Measurements from ENCODE around the gene AS3MT.
A peak's percentile ranks its signal among the peaks of the same experiment; 100 is the strongest.
"Not testable (repeated sequence)": the region's sequence is repeated elsewhere in the genome, so short reads cannot be mapped to it uniquely, and the experiment has no call there.

AS3MT gene

GRCh38 chr10:102869258-102870198 lies at the start of gene AS3MT:
TSS of gene AS3MT (plus strand) at chr10:102869470. CDS start at chr10:102869593, 123 bp downstream.
- peaks cover 10% of the 10 kb centered on the region for H3K4me1 Mint-ChIP-seq
- no peaks in the 10 kb centered on the region for H3K9me3 Mint-ChIP-seq
- no peak within 1 kb of the TSS for H3K27ac Mint-ChIP-seq
- peaks cover 11% of the 10 kb centered on the region for H3K36me3 Mint-ChIP-seq
- H3K27me3 Mint-ChIP-seq = peaks cover 20% of the 10 kb centered on the region
- peak within 1 kb of the TSS; percentile 69 for H3K4me3 Mint-ChIP-seq

- not testable (repeated sequence) for H3K27ac Mint-ChIP-seq
Measured at GRCh38 chr10:102820008-102820407, 49.3 kb upstream of the AS3MT start.

GRCh38 chr10:102822222-102822621 lies 47.0 kb upstream of the AS3MT start:
- Mint-ChIP-seq H3K9me3 (no peaks in the 10 kb centered on the region), H3K4me3 (no peak overlapping the region), H3K27ac (no peak overlapping the region), H3K27me3 (no peaks in the 10 kb centered on the region), H3K4me1 (peaks cover 8% of the 10 kb centered on the region), H3K36me3 (no peaks in the 10 kb centered on the region)

More at GRCh38 chr10:102820008-102820407, 49.3 kb upstream of the AS3MT start:
- H3K9me3 Mint-ChIP-seq, H3K4me1 Mint-ChIP-seq, H3K4me3 Mint-ChIP-seq, H3K27me3 Mint-ChIP-seq, H3K36me3 Mint-ChIP-seq: not testable (repeated sequence)

GRCh38 chr10:102824664-102825063 lies 44.6 kb upstream of the AS3MT start:
- no peak overlapping the region for H3K27ac Mint-ChIP-seq
- no peaks in the 10 kb centered on the region for H3K27me3 Mint-ChIP-seq
- no peaks in the 10 kb centered on the region for H3K9me3 Mint-ChIP-seq
- no peaks in the 10 kb centered on the region for H3K36me3 Mint-ChIP-seq
- peaks cover 2% of the 10 kb centered on the region for H3K4me1 Mint-ChIP-seq
- no peak overlapping the region for H3K4me3 Mint-ChIP-seq

- no peaks in the 10 kb centered on the region for H3K27me3 Mint-ChIP-seq
- no peak overlapping the region for H3K4me3 Mint-ChIP-seq
- no peak overlapping the region for H3K27ac Mint-ChIP-seq
- no peaks in the 10 kb centered on the region for H3K9me3 Mint-ChIP-seq
- no peaks in the 10 kb centered on the region for H3K4me1 Mint-ChIP-seq
- H3K36me3 Mint-ChIP-seq = peaks cover 4% of the 10 kb centered on the region
Measured at GRCh38 chr10:102826148-102826796, 43.0 kb upstream of the AS3MT start.

- Mint-ChIP-seq H3K36me3 (peaks cover 4% of the 10 kb centered on the region), H3K4me1 (no peaks in the 10 kb centered on the region), H3K4me3 (no peak overlapping the region), H3K27me3 (no peaks in the 10 kb centered on the region), H3K27ac (no peak overlapping the region), H3K9me3 (no peaks in the 10 kb centered on the region)
Measured at GRCh38 chr10:102827597-102827975, 41.7 kb upstream of the AS3MT start.

- Mint-ChIP-seq H3K9me3 (no peaks in the 10 kb centered on the region), H3K36me3 (peaks cover 4% of the 10 kb centered on the region), H3K4me3 (no peak overlapping the region), H3K4me1 (no peaks in the 10 kb centered on the region), H3K27ac (no peak overlapping the region), H3K27me3 (no peaks in the 10 kb centered on the region)
Measured at GRCh38 chr10:102831322-102832071, 37.8 kb upstream of the AS3MT start.

- H3K36me3 Mint-ChIP-seq = peaks cover 4% of the 10 kb centered on the region
- no peaks in the 10 kb centered on the region for H3K4me1 Mint-ChIP-seq
- H3K4me3 Mint-ChIP-seq = no peak overlapping the region
- no peaks in the 10 kb centered on the region for H3K27me3 Mint-ChIP-seq
- no peak overlapping the region for H3K27ac Mint-ChIP-seq
- H3K9me3 Mint-ChIP-seq = no peaks in the 10 kb centered on the region
Measured at GRCh38 chr10:102832248-102832647, 37.0 kb upstream of the AS3MT start.

GRCh38 chr10:102832987-102833386 lies 36.3 kb upstream of the AS3MT start:
- no peak overlapping the region for H3K27ac Mint-ChIP-seq
- peaks cover 2% of the 10 kb centered on the region for H3K27me3 Mint-ChIP-seq
- H3K4me3 Mint-ChIP-seq = no peak overlapping the region
- no peaks in the 10 kb centered on the region for H3K9me3 Mint-ChIP-seq
- peaks cover 4% of the 10 kb centered on the region for H3K36me3 Mint-ChIP-seq
- no peaks in the 10 kb centered on the region for H3K4me1 Mint-ChIP-seq

GRCh38 chr10:102834143-102834542 lies 35.1 kb upstream of the AS3MT start:
- no peaks in the 10 kb centered on the region for H3K9me3 Mint-ChIP-seq
- H3K27me3 Mint-ChIP-seq = peaks cover 4% of the 10 kb centered on the region
- no peak overlapping the region for H3K4me3 Mint-ChIP-seq
- peaks cover 4% of the 10 kb centered on the region for H3K36me3 Mint-ChIP-seq
- no peak overlapping the region for H3K27ac Mint-ChIP-seq
- no peaks in the 10 kb centered on the region for H3K4me1 Mint-ChIP-seq

GRCh38 chr10:102835007-102835482 lies 34.2 kb upstream of the AS3MT start:
- peaks cover 4% of the 10 kb centered on the region for H3K27me3 Mint-ChIP-seq
- peaks cover 4% of the 10 kb centered on the region for H3K36me3 Mint-ChIP-seq
- no peak overlapping the region for H3K27ac Mint-ChIP-seq
- no peaks in the 10 kb centered on the region for H3K4me1 Mint-ChIP-seq
- no peak overlapping the region for H3K4me3 Mint-ChIP-seq
- no peaks in the 10 kb centered on the region for H3K9me3 Mint-ChIP-seq

- peaks cover 4% of the 10 kb centered on the region for H3K27me3 Mint-ChIP-seq
- no peaks in the 10 kb centered on the region for H3K9me3 Mint-ChIP-seq
- no peak within 1 kb of the TSS for H3K27ac Mint-ChIP-seq
- H3K36me3 Mint-ChIP-seq = no peaks in the 10 kb centered on the region
- no peak within 1 kb of the TSS for H3K4me3 Mint-ChIP-seq
- no peaks in the 10 kb centered on the region for H3K4me1 Mint-ChIP-seq
Measured at GRCh38 chr10:102837230-102837721, 32.0 kb upstream of the AS3MT start, which contains the start of gene CYP17A1. TSS of gene CYP17A1 (minus strand) at chr10:102837413. CDS start at chr10:102837361, 52 bp downstream.

- not testable (repeated sequence) for H3K9me3 Mint-ChIP-seq, H3K4me1 Mint-ChIP-seq, H3K4me3 Mint-ChIP-seq, H3K36me3 Mint-ChIP-seq, H3K27me3 Mint-ChIP-seq, H3K27ac Mint-ChIP-seq
Measured at GRCh38 chr10:102838276-102838927, 30.9 kb upstream of the AS3MT start.

- H3K27me3 Mint-ChIP-seq = peaks cover 4% of the 10 kb centered on the region
- no peaks in the 10 kb centered on the region for H3K9me3 Mint-ChIP-seq
- H3K36me3 Mint-ChIP-seq = peaks cover 2% of the 10 kb centered on the region
- H3K4me3 Mint-ChIP-seq = no peak overlapping the region
- no peak overlapping the region for H3K27ac Mint-ChIP-seq
- H3K4me1 Mint-ChIP-seq = no peaks in the 10 kb centered on the region
Measured at GRCh38 chr10:102841827-102842345, 27.4 kb upstream of the AS3MT start.

- not testable (repeated sequence) for H3K27ac Mint-ChIP-seq, H3K27me3 Mint-ChIP-seq, H3K9me3 Mint-ChIP-seq
Measured at GRCh38 chr10:102843139-102843538, 26.1 kb upstream of the AS3MT start.

More at GRCh38 chr10:102843139-102843538, 26.1 kb upstream of the AS3MT start:
- H3K4me1 Mint-ChIP-seq, H3K4me3 Mint-ChIP-seq, H3K36me3 Mint-ChIP-seq: not testable (repeated sequence)

Measured in activated naive CD4-positive, alpha-beta T cell treated with anti-CD3 and anti-CD28 coated beads, Interleukin-2, amount 50 U/mL, for 24 hours (primary cell).